ENCODE data around the gene MYRIP. TPM values are rescaled to one million over a fixed set of nuclear protein-coding genes. Genes with fewer than 3 reads are reported as not detected.

Gene MYRIP
- total and polyA plus RNA-seq, 2 of the 4 experiments (the other 2 are of a cell fraction): not detected

- H2BK20ac ChIP-seq (ENCODE audit: low read depth, low read length): no peak overlapping the region
- H3K9ac ChIP-seq (ENCODE audit: low read depth, low read length): no peak overlapping the region
- H4K20me1 ChIP-seq (ENCODE audit: insufficient read depth, low read length): no peaks in the 10 kb centered on the region
- H2BK5ac ChIP-seq (ENCODE audit: low read depth, low read length, poor library complexity, severe bottlenecking): no peak overlapping the region
- H3K27ac ChIP-seq (ENCODE audit: insufficient read depth, low read length): no peak overlapping the region
- no peaks in the 10 kb centered on the region for H3K36me3 ChIP-seq (ENCODE audit: control insufficient read depth, insufficient read depth, low read length)
- no peaks in the 10 kb centered on the region for H3K9me3 ChIP-seq (ENCODE audit: control insufficient read depth, insufficient read depth, low read length)
- H2AFZ ChIP-seq (replicated peaks; ENCODE audit: low read length, poor library complexity): no peak overlapping the region
- POLR2A ChIA-PET (ENCODE audit: unreplicated experiment): no interaction called here
- no peak overlapping the region for H2AK5ac ChIP-seq (ENCODE audit: low read depth, low read length)
- H4K5ac ChIP-seq (ENCODE audit: low read depth, low read length): no peak overlapping the region
- dilution Hi-C loops (cut with HindIII; ENCODE audit: low sequenced_read_pairs, unreplicated experiment) (no loop called here), in situ Hi-C loops (cut with MboI; ENCODE audit: low sequenced_read_pairs) (no loop called here), intact Hi-C loops (cut with micrococcal nuclease) (no loop called here)
- no peak for TF ChIP-seq RCOR1 (IDR thresholded peaks at IDR 0.05; ENCODE audit: insufficient replicate concordance, low read length)
- TF ChIP-seq, protein P1, sequence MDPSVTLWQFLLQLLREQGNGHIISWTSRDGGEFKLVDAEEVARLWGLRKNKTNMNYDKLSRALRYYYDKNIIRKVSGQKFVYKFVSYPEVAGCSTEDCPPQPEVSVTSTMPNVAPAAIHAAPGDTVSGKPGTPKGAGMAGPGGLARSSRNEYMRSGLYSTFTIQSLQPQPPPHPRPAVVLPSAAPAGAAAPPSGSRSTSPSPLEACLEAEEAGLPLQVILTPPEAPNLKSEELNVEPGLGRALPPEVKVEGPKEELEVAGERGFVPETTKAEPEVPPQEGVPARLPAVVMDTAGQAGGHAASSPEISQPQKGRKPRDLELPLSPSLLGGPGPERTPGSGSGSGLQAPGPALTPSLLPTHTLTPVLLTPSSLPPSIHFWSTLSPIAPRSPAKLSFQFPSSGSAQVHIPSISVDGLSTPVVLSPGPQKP (IDR thresholded peaks at IDR 0.05; ENCODE audit: borderline replicate concordance, low read depth, low read length): no peak
- TF ChIP-seq, protein P2, sequence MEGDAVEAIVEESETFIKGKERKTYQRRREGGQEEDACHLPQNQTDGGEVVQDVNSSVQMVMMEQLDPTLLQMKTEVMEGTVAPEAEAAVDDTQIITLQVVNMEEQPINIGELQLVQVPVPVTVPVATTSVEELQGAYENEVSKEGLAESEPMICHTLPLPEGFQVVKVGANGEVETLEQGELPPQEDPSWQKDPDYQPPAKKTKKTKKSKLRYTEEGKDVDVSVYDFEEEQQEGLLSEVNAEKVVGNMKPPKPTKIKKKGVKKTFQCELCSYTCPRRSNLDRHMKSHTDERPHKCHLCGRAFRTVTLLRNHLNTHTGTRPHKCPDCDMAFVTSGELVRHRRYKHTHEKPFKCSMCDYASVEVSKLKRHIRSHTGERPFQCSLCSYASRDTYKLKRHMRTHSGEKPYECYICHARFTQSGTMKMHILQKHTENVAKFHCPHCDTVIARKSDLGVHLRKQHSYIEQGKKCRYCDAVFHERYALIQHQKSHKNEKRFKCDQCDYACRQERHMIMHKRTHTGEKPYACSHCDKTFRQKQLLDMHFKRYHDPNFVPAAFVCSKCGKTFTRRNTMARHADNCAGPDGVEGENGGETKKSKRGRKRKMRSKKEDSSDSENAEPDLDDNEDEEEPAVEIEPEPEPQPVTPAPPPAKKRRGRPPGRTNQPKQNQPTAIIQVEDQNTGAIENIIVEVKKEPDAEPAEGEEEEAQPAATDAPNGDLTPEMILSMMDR (conservative IDR thresholded peaks at IDR 0.05; ENCODE audit: low read depth, low read length): no peak
- no peak for TF ChIP-seq SMC3 (IDR thresholded peaks at IDR 0.05; ENCODE audit: low read depth, low read length)
- TF ChIP-seq CHD1 (IDR thresholded peaks at IDR 0.05; ENCODE audit: low read depth, low read length): no peak
- TF ChIP-seq NFE2L2 (IDR thresholded peaks at IDR 0.05; ENCODE audit: low read depth, low read length): no peak
- TF ChIP-seq RAD21 (IDR thresholded peaks at IDR 0.05; ENCODE audit: low read length): no peak
- no peak for TF ChIP-seq MXI1 (IDR thresholded peaks at IDR 0.05; ENCODE audit: borderline replicate concordance, low read depth, low read length)
- TF ChIP-seq MAZ (IDR thresholded peaks at IDR 0.05; ENCODE audit: borderline replicate concordance, low read depth, low read length): no peak
- no peak for TF ChIP-seq CEBPB (IDR thresholded peaks at IDR 0.05; ENCODE audit: low read depth, low read length)
- H2AK9ac ChIP-seq (replicated peaks; ENCODE audit: low read depth, low read length, poor library complexity): no peak overlapping the region
- H2BK15ac ChIP-seq (ENCODE audit: low read depth, low read length): no peak overlapping the region
- no peak overlapping the region for H4K91ac ChIP-seq (ENCODE audit: insufficient read depth, low read depth, low read length)
- H3K4ac ChIP-seq (ENCODE audit: low read depth, low read length): no peak overlapping the region
- H3K18ac ChIP-seq (ENCODE audit: low read depth, low read length): no peak overlapping the region
- no peak overlapping the region for H4K8ac ChIP-seq (ENCODE audit: low read depth in 2 of 2, low read length in 2 of 2)
- no peak for DNase-seq
- H3K4me1 ChIP-seq (ENCODE audit: control insufficient read depth, insufficient read depth, low read length): no peaks in the 10 kb centered on the region
- H3K9me1 ChIP-seq (ENCODE audit: insufficient read depth, low read length): no peaks in the 10 kb centered on the region
- CTCF ChIA-PET: interaction anchor here (0.8 kb wide), 1 partner anchor 10 kb away, joined by 4 read pairs; no protein-coding TSS in a partner anchor
- WGBS, 2 experiments (ENCODE audit: extremely low coverage in 2 of 2, insufficient read length in 1 of 2): 80% methylated on average over 2 of the region's 3 CpGs; no CpG with 5 or more reads in 1 of the 2 experiments
- no peak overlapping the region for H2BK120ac ChIP-seq (ENCODE audit: low read depth, low read length)
- no peaks in the 10 kb centered on the region for H3K79me1 ChIP-seq (ENCODE audit: low read depth in 1 of 2, low read length in 2 of 2)
- H3K27me3 ChIP-seq (ENCODE audit: control insufficient read depth, insufficient read depth, low read length): no peaks in the 10 kb centered on the region
- H3K23ac ChIP-seq (ENCODE audit: low read depth, low read length): no peak overlapping the region
- ATAC-seq (ENCODE audit: low read depth): no peak
- no peak overlapping the region for H3K14ac ChIP-seq (replicated peaks; ENCODE audit: low read depth, low read length)
- no TSS peak for BruUV-seq (replicated peaks)
- no peak overlapping the region for H3K4me3 ChIP-seq (ENCODE audit: insufficient read depth, low read depth, low read length)
- H3K56ac ChIP-seq (ENCODE audit: extremely low read depth, insufficient read depth, low read length): no peak overlapping the region
- no peak overlapping the region for H3K4me2 ChIP-seq (ENCODE audit: low read depth, low read length)
These were observed 371.8 kb downstream of the MYRIP start for GRCh38 chr3:40181182-40181581.
